Left forelimb (tissue), 1 donor: ENCODE measurements around the gene ZBTB24.

ENCODE experiments used
- DNase-seq: peaks from one replicate; pipeline ENCODE4 v3.0.0-alpha.2; 2018; ENCODE audit warnings: low spot score

ZBTB24 gene

GRCh38 chr6:109420751-109421150, 62.3 kb downstream of the ZBTB24 start:
- DNase-seq, result no peak

DNA sequence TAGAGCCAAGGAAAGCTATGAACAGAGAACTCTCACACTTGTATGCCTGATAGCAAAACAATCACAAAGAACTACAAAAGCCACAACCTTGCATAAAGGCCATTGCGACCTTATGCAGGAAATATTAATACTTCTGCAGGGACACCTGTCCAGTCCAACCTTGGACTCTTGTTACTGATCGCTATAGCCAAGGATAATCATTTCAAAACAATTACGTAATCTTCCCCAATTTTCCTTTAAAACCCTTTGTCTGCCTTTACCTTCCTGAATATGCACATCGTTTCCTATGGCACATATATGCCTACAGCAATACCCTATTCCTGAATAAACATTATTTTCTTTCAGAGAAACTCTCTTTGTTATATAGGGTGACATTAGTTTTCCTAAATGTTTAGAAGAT, 65.4 kb downstream of the ZBTB24 start:
- DNase-seq, result no peak
